ENCODE results near the gene TOMM40.
"Not testable (repeated sequence)": the region's sequence is repeated elsewhere in the genome, so short reads cannot be mapped to it uniquely, and the experiment has no call there.

The TOMM40 gene

DNA sequence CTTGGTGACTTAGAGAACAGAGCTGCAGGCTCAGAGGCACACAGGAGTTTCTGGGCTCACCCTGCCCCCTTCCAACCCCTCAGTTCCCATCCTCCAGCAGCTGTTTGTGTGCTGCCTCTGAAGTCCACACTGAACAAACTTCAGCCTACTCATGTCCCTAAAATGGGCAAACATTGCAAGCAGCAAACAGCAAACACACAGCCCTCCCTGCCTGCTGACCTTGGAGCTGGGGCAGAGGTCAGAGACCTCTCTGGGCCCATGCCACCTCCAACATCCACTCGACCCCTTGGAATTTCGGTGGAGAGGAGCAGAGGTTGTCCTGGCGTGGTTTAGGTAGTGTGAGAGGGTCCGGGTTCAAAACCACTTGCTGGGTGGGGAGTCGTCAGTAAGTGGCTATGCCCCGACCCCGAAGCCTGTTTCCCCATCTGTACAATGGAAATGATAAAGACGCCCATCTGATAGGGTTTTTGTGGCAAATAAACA is 33.2 kb downstream of the TOMM40 start:
- Histone ChIP-seq H3K9ac (ENCODE audit: low read depth, low read length) (no peak overlapping the region), H3K27ac (ENCODE audit: low read length) (no peak overlapping the region), H3K4me3 (ENCODE audit: low read length) (no peak overlapping the region)

DNA sequence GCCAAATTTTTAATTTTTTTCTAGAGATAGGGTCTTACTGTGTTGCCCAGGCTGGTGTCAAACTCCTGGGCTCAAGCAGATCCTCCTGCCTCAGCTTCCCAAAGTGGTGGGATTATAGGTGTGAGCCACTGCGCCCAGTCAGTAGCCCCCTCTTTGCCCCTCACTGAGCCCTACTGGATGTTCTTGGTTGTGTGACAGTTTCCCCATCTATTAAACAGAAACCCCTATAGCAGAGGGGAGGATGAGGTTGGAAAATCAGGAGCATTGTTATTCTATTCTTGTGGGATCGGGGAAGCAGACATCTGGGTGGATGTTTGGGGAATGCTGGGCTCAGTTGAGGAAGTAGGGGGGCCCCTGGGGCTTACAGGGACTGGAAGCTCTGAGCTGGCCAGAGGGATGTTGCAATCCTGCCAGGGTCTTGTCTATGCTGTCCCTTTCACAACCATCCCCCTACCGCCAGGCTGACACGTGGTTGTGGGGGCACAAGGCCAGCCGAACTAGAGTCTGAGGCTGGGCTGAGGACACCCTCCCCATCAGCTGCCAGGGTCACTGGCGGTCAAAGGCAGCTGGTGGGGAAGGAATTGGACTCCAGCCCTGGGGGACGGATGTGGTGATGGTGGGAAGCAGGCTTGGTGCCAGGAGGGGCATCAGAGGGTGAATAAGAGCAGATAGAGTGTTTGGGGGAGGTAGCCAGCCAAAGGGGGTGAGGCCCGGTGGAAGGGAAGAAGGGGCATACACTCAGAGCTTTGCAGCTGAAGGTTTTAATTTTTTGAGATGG is 34.2 kb downstream of the TOMM40 start:
- H3K27ac ChIP-seq (ENCODE audit: low read length): no peak overlapping the region
- H3K27me3 ChIP-seq (ENCODE audit: insufficient read depth, low read length): peaks cover 7% of the 10 kb centered on the region; the same call in 1 of the 2 replicates
- H3K4me1 ChIP-seq (ENCODE audit: insufficient read depth, low read length): no peaks in the 10 kb centered on the region
- H3K36me3 ChIP-seq (ENCODE audit: insufficient read depth, low read depth, low read length): no peaks in the 10 kb centered on the region
- no peak overlapping the region for H3K4me3 ChIP-seq (ENCODE audit: low read length)
- H3K9me3 ChIP-seq (ENCODE audit: insufficient read depth, low read depth, low read length): no peaks in the 10 kb centered on the region
- H3K9ac ChIP-seq (ENCODE audit: low read depth, low read length): no peak overlapping the region

More for the DNA sequence above, 33.2 kb downstream of the TOMM40 start:
- H3K36me3 ChIP-seq (ENCODE audit: insufficient read depth, low read depth, low read length): no peaks in the 10 kb centered on the region
- H3K4me1 ChIP-seq (ENCODE audit: insufficient read depth, low read length): no peaks in the 10 kb centered on the region
- H3K27me3 ChIP-seq (ENCODE audit: insufficient read depth, low read length): peaks cover 7% of the 10 kb centered on the region; the same call in 1 of the 2 replicates
- H3K9me3 ChIP-seq (ENCODE audit: insufficient read depth, low read depth, low read length): no peaks in the 10 kb centered on the region

GRCh38 chr19:44926245-44927077 is 35.4 kb downstream of the TOMM40 start:
- H3K27ac ChIP-seq (ENCODE audit: low read length); H3K9ac ChIP-seq (ENCODE audit: low read depth, low read length); H3K36me3 ChIP-seq (ENCODE audit: insufficient read depth, low read depth, low read length); H3K4me1 ChIP-seq (ENCODE audit: insufficient read depth, low read length); H3K9me3 ChIP-seq (ENCODE audit: insufficient read depth, low read depth, low read length); H3K27me3 ChIP-seq (ENCODE audit: insufficient read depth, low read length): not testable (repeated sequence)
- peak overlapping the region; percentile 21; the same call in 1 of the 2 replicates for H3K4me3 ChIP-seq (ENCODE audit: low read length)

- Histone ChIP-seq H3K27me3 (ENCODE audit: insufficient read depth, low read length) (peaks cover 7% of the 10 kb centered on the region; the same call in 1 of the 2 replicates), H3K4me3 (ENCODE audit: low read length) (no peak overlapping the region), H3K36me3 (ENCODE audit: insufficient read depth, low read depth, low read length) (no peaks in the 10 kb centered on the region), H3K9ac (ENCODE audit: low read depth, low read length) (no peak overlapping the region), H3K27ac (ENCODE audit: low read length) (no peak overlapping the region), H3K4me1 (ENCODE audit: insufficient read depth, low read length) (no peaks in the 10 kb centered on the region), H3K9me3 (ENCODE audit: insufficient read depth, low read depth, low read length) (no peaks in the 10 kb centered on the region)
Observed at GRCh38 chr19:44927746-44928145, 36.7 kb downstream of the TOMM40 start.

GRCh38 chr19:44930088-44930487 is 39.0 kb downstream of the TOMM40 start:
- no peak overlapping the region for H3K27ac ChIP-seq (ENCODE audit: low read length)
- no peak overlapping the region for H3K4me3 ChIP-seq (ENCODE audit: low read length)
- no peaks in the 10 kb centered on the region for H3K36me3 ChIP-seq (ENCODE audit: insufficient read depth, low read depth, low read length)
- no peak overlapping the region for H3K9ac ChIP-seq (ENCODE audit: low read depth, low read length)
- H3K4me1 ChIP-seq (ENCODE audit: insufficient read depth, low read length): no peaks in the 10 kb centered on the region
- no peaks in the 10 kb centered on the region for H3K9me3 ChIP-seq (ENCODE audit: insufficient read depth, low read depth, low read length)
- H3K27me3 ChIP-seq (ENCODE audit: insufficient read depth, low read length): peaks cover 7% of the 10 kb centered on the region; the same call in 1 of the 2 replicates

GRCh38 chr19:44931541-44931940 is 40.5 kb downstream of the TOMM40 start:
- Histone ChIP-seq H3K9me3 (ENCODE audit: insufficient read depth, low read depth, low read length) (no peaks in the 10 kb centered on the region), H3K9ac (ENCODE audit: low read depth, low read length) (no peak overlapping the region), H3K27ac (ENCODE audit: low read length) (no peak overlapping the region), H3K36me3 (ENCODE audit: insufficient read depth, low read depth, low read length) (no peaks in the 10 kb centered on the region), H3K4me3 (ENCODE audit: low read length) (no peak overlapping the region), H3K27me3 (ENCODE audit: insufficient read depth, low read length) (no peaks in the 10 kb centered on the region), H3K4me1 (ENCODE audit: insufficient read depth, low read length) (no peaks in the 10 kb centered on the region)

DNA sequence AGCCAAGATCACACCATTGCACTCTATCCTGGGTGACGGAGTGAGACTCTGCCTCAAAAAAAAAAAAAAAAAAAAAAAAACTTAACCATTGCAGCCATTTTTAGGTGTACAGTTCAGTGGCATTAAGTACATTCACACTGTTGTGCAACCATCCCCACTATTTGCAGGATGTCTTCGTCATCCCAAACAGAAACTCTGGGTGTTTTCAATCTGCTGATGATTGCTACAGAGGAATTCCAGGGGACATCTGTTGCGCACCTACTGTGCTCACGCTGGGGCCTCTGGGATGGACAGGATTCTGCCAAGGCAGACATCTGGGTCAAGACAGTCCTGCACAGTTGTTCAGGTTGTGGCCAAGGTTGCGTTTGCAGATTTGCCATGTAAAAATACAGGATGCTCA is 48.6 kb downstream of the TOMM40 start:
- no peaks in the 10 kb centered on the region for H3K27me3 ChIP-seq (ENCODE audit: insufficient read depth, low read length)

GRCh38 chr19:44942067-44942571 is 51.1 kb downstream of the TOMM40 start, which contains the start of gene APOC4:
Gene APOC4 (plus strand): TSS chr19:44942237. CDS start chr19:44942278, 41 bp downstream.
- Histone ChIP-seq H3K27ac (ENCODE audit: low read length) (no peak within 1 kb of the TSS), H3K27me3 (ENCODE audit: insufficient read depth, low read length) (no peaks in the 10 kb centered on the region), H3K4me3 (ENCODE audit: low read length) (no peak within 1 kb of the TSS), H3K9ac (ENCODE audit: low read depth, low read length) (no peak within 1 kb of the TSS), H3K4me1 (ENCODE audit: insufficient read depth, low read length) (no peaks in the 10 kb centered on the region), H3K36me3 (ENCODE audit: insufficient read depth, low read depth, low read length) (no peaks in the 10 kb centered on the region), H3K9me3 (ENCODE audit: insufficient read depth, low read depth, low read length) (no peaks in the 10 kb centered on the region)

More for the DNA sequence above, 48.6 kb downstream of the TOMM40 start:
- no peaks in the 10 kb centered on the region for H3K9me3 ChIP-seq (ENCODE audit: insufficient read depth, low read depth, low read length)
- no peak overlapping the region for H3K27ac ChIP-seq (ENCODE audit: low read length)
- H3K4me3 ChIP-seq (ENCODE audit: low read length): no peak overlapping the region
- H3K4me1 ChIP-seq (ENCODE audit: insufficient read depth, low read length): no peaks in the 10 kb centered on the region
- H3K9ac ChIP-seq (ENCODE audit: low read depth, low read length): no peak overlapping the region
- no peaks in the 10 kb centered on the region for H3K36me3 ChIP-seq (ENCODE audit: insufficient read depth, low read depth, low read length)

GRCh38 chr19:44943801-44944249 is 52.8 kb downstream of the TOMM40 start:
- no peak overlapping the region for H3K4me3 ChIP-seq (ENCODE audit: low read length)
- no peak overlapping the region for H3K9ac ChIP-seq (ENCODE audit: low read depth, low read length)
- no peak overlapping the region for H3K27ac ChIP-seq (ENCODE audit: low read length)
- no peaks in the 10 kb centered on the region for H3K27me3 ChIP-seq (ENCODE audit: insufficient read depth, low read length)
- no peaks in the 10 kb centered on the region for H3K36me3 ChIP-seq (ENCODE audit: insufficient read depth, low read depth, low read length)
- no peaks in the 10 kb centered on the region for H3K4me1 ChIP-seq (ENCODE audit: insufficient read depth, low read length)
- H3K9me3 ChIP-seq (ENCODE audit: insufficient read depth, low read depth, low read length): no peaks in the 10 kb centered on the region

GRCh38 chr19:44947041-44947581 is 56.1 kb downstream of the TOMM40 start:
- H3K9me3 ChIP-seq (ENCODE audit: insufficient read depth, low read depth, low read length): no peaks in the 10 kb centered on the region
- H3K36me3 ChIP-seq (ENCODE audit: insufficient read depth, low read depth, low read length): no peaks in the 10 kb centered on the region
- H3K9ac ChIP-seq (ENCODE audit: low read depth, low read length): no peak overlapping the region
- H3K4me1 ChIP-seq (ENCODE audit: insufficient read depth, low read length): no peaks in the 10 kb centered on the region
- no peaks in the 10 kb centered on the region for H3K27me3 ChIP-seq (ENCODE audit: insufficient read depth, low read length)
- H3K27ac ChIP-seq (ENCODE audit: low read length): no peak overlapping the region
- H3K4me3 ChIP-seq (ENCODE audit: low read length): no peak overlapping the region

DNA sequence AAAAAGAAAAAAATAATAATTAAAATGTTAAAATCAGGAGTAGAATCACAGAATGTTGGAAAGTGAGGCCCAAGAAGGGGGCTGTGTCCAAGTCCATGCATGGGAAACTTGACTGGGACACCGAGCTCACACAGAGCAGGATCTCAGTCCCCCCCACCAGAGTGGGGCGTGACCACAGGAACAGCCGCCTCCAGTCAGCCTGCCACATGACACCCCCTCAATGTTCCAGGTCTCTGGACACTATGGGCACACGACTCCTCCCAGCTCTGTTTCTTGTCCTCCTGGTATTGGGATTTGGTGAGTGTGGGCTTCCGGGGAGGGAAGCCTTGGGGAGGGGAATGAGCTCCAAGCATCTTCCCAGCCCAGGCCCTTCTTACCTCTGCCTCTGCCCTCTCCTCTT is 57.2 kb downstream of the TOMM40 start:
- no peak overlapping the region for H3K4me3 ChIP-seq (ENCODE audit: low read length)
- H3K9me3 ChIP-seq (ENCODE audit: insufficient read depth, low read depth, low read length): no peaks in the 10 kb centered on the region
- H3K4me1 ChIP-seq (ENCODE audit: insufficient read depth, low read length): no peaks in the 10 kb centered on the region
- no peak overlapping the region for H3K9ac ChIP-seq (ENCODE audit: low read depth, low read length)
- H3K36me3 ChIP-seq (ENCODE audit: insufficient read depth, low read depth, low read length): no peaks in the 10 kb centered on the region
- no peaks in the 10 kb centered on the region for H3K27me3 ChIP-seq (ENCODE audit: insufficient read depth, low read length)
- no peak overlapping the region for H3K27ac ChIP-seq (ENCODE audit: low read length)
